Neural progenitor cell (in vitro differentiated cells): ENCODE results near the gene KANSL2. TPM values are rescaled to one million over a fixed set of nuclear protein-coding genes. Genes with fewer than 3 reads are reported as not detected.
A peak's percentile ranks its signal among the peaks of the same experiment; 100 is the strongest.

Experiments used
- DNase-seq: peaks from one replicate; pipeline ENCODE4 v3.0.0-alpha.2; 2016; ENCODE audit warnings: low spot score
- H2AFZ ChIP-seq: fragments of 200-600 bp; sonication (generic); replicated peaks from 2 replicates; pipeline ENCODE4 v1.6.1; 2016; ENCODE audit warnings: antibody characterized with exemption
- H3F3A ChIP-seq: fragments of 200-600 bp; sonication (generic); 2 replicates; pipeline ENCODE4 v1.6.1; 2016; ENCODE audit warnings: antibody characterized with exemption, low read depth
- H3K27ac ChIP-seq: fragments of 200-600 bp; sonication (generic); 2 replicates; pipeline ENCODE4 v1.5.1; 2016; ENCODE audit warnings: mild to moderate bottlenecking
- H3K27me3 ChIP-seq: fragments of 200-600 bp; sonication (generic); 2 replicates; pipeline ENCODE4 v1.6.1; 2016; ENCODE audit warnings: mild to moderate bottlenecking, moderate library complexity
- H3K36me3 ChIP-seq: fragments of 200-600 bp; sonication (generic); 2 replicates; pipeline ENCODE4 v1.5.1; 2016
- H3K4me1 ChIP-seq: fragments of 200-600 bp; sonication (generic); 2 replicates; pipeline ENCODE4 v1.6.1; 2016; ENCODE audit warnings: mixed run types
- H3K4me2 ChIP-seq: fragments of 200-600 bp; sonication (generic); 2 replicates; pipeline ENCODE4 v1.6.1; 2016
- H3K4me3 ChIP-seq: fragments of 200-600 bp; sonication (generic); 2 replicates; pipeline ENCODE4 v1.5.1; 2016
- H3K79me2 ChIP-seq: fragments of 200-600 bp; sonication (generic); 2 replicates; pipeline ENCODE4 v1.6.1; 2016; ENCODE audit warnings: low read depth
- H3K9ac ChIP-seq: fragments of 200-600 bp; sonication (generic); 2 replicates; pipeline ENCODE4 v1.6.1; 2016
- H3K9me3 ChIP-seq: fragments of 200-600 bp; sonication (generic); 2 replicates; pipeline ENCODE4 v1.5.1; 2016; ENCODE audit warnings: low read depth
- H4K20me1 ChIP-seq: fragments of 200-600 bp; sonication (generic); 2 replicates; pipeline ENCODE4 v1.6.1; 2016; ENCODE audit warnings: low read depth
- H3K27ac Mint-ChIP-seq: 3 replicates; pipeline ENCODE4 v1.8.0; 2021; ENCODE audit warnings: mixed read lengths
- H3K27me3 Mint-ChIP-seq: 2 replicates; pipeline ENCODE4 v1.8.0; 2022; ENCODE audit warnings: low read depth, mild to moderate bottlenecking, inconsistent platforms, moderate library complexity, mixed read lengths; ENCODE audit not compliant: insufficient read depth
- H3K36me3 Mint-ChIP-seq: 3 replicates; pipeline ENCODE4 v1.8.0; 2021; ENCODE audit warnings: mixed read lengths
- H3K4me1 Mint-ChIP-seq: 3 replicates; pipeline ENCODE4 v1.8.0; 2021; ENCODE audit warnings: mixed read lengths
- H3K4me3 Mint-ChIP-seq: 3 replicates; pipeline ENCODE4 v1.8.0; 2021; ENCODE audit warnings: mild to moderate bottlenecking, moderate library complexity, mixed read lengths
- H3K9me3 Mint-ChIP-seq: 3 replicates; pipeline ENCODE4 v1.8.0; 2020; ENCODE audit warnings: mixed read lengths
- EZH2 ChIP-seq: fragments of 200-600 bp; sonication (generic); IDR thresholded peaks from 2 replicates; pipeline ENCODE4 v1.6.1; 2017; ENCODE audit warnings: antibody characterized with exemption, mild to moderate bottlenecking, moderate library complexity
- EZH2phosphoT487 ChIP-seq: fragments of 200-600 bp; sonication (generic); IDR thresholded peaks from 2 replicates; pipeline ENCODE4 v1.6.1; 2017; ENCODE audit warnings: antibody characterized with exemption
- total RNA-seq: library from RNA; depleted of rRNA; stranded (reverse); fragments of >200 nt; gene quantifications from 2 replicates; pipeline ENCODE4 v1.2.3, GENCODE V29; 2015; ENCODE audit warnings: low replicate concordance
- TF ChIP-seq, protein P1 (sequence below): fragments of 200-600 bp; sonication (generic); IDR thresholded peaks from 2 replicates; pipeline ENCODE4 v1.5.1; 2017; ENCODE audit warnings: antibody characterized with exemption, mild to moderate bottlenecking

Gene KANSL2
- total RNA-seq, 1 donor from 2014 or later: 82.6 TPM

DNA sequence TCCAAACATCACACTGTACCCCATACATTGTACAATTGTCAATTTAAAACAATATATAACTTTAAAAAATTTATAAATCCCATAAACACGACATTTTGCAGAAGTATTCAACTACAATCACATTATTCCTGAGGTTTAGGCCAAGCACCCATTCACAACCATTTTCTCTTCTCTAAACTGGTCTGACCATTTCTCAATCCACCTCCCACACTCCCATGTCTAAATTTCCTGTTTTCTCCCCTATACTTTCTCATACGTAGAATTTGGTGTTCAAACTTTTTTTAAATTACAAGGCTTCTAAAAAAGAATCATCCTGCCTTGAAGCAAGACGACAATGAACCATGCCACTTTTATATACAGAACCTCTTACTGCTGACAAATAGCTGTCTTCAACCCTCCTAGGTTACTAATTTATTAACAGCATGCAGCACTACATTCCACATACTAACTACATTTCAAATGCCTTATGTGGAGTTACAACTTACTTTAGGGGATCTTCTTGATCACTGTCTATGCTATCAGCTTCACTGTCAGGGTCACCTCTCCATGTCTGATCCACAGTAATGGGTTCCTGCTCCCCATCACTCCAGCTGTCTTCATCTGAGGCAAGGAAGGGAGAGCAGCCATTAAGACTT, 3.4 kb downstream of the KANSL2 start:
- Histone ChIP-seq H4K20me1 (peaks cover 75% of the 10 kb centered on the region), H3K4me1 (peaks cover 24% of the 10 kb centered on the region), H2AFZ (no peak overlapping the region), H3K79me2 (peaks cover 84% of the 10 kb centered on the region), H3K4me3 (peak overlapping the region; percentile 82), H3K27ac (no peak overlapping the region), H3K9ac (no peak overlapping the region), H3K4me2 (peak overlapping the region; percentile 96), H3K9me3 (no peaks in the 10 kb centered on the region), H3K27me3 (peaks cover 10% of the 10 kb centered on the region), H3F3A (no peaks in the 10 kb centered on the region), H3K36me3 (peaks cover 13% of the 10 kb centered on the region)
- no peak for TF ChIP-seq EZH2phosphoT487
- TF ChIP-seq, protein P1, sequence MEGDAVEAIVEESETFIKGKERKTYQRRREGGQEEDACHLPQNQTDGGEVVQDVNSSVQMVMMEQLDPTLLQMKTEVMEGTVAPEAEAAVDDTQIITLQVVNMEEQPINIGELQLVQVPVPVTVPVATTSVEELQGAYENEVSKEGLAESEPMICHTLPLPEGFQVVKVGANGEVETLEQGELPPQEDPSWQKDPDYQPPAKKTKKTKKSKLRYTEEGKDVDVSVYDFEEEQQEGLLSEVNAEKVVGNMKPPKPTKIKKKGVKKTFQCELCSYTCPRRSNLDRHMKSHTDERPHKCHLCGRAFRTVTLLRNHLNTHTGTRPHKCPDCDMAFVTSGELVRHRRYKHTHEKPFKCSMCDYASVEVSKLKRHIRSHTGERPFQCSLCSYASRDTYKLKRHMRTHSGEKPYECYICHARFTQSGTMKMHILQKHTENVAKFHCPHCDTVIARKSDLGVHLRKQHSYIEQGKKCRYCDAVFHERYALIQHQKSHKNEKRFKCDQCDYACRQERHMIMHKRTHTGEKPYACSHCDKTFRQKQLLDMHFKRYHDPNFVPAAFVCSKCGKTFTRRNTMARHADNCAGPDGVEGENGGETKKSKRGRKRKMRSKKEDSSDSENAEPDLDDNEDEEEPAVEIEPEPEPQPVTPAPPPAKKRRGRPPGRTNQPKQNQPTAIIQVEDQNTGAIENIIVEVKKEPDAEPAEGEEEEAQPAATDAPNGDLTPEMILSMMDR: no peak
- TF ChIP-seq EZH2: no peak
- Mint-ChIP-seq H3K4me3 (peak overlapping the region; percentile 78), H3K27ac (no peak overlapping the region), H3K36me3 (peaks cover 29% of the 10 kb centered on the region), H3K4me1 (peaks cover 33% of the 10 kb centered on the region), H3K27me3 (no peaks in the 10 kb centered on the region), H3K9me3 (no peaks in the 10 kb centered on the region)
- no peak for DNase-seq

DNA sequence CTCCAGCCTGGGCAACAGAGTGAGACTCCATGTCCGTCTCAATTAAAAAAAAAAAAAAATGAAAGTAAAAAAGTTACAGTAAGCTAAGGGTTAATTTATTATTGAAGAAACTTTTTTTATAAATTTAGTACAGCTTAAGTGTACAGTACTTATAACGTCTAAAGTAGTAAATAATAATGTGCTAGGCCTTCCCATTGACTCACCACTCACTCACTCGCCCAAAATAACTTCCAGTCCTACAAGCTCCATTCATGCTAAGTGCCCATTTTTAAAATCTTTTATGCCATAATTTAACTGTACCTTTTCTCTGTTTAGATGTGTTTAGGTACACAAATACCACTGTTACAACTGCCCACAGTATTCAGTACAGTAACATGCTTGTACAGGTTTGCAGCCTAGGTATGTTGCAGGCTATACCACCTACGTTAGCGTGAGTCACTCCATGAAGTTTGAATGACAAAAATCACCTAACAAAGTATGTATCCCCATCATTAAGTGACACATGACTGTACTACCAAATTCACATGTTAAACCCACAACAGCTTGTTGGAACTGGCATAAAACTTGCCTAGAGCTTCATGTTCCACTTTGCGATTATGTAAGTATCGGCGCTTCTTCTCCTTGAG, 10.7 kb downstream of the KANSL2 start:
- H3K4me3 Mint-ChIP-seq: no peak overlapping the region
- H3K9me3 Mint-ChIP-seq: no peaks in the 10 kb centered on the region
- no peaks in the 10 kb centered on the region for H3K27me3 ChIP-seq
- no peak overlapping the region for H3K4me3 ChIP-seq
- TF ChIP-seq EZH2phosphoT487 (no peak), EZH2 (no peak)
- TF ChIP-seq, protein P1: no peak
- peaks cover 41% of the 10 kb centered on the region for H3K36me3 ChIP-seq
- no peak overlapping the region for H3K27ac ChIP-seq
- H3K4me1 ChIP-seq: no peaks in the 10 kb centered on the region
- H3K79me2 ChIP-seq: peaks cover 69% of the 10 kb centered on the region
- no peak for DNase-seq
- H3K27ac Mint-ChIP-seq: no peak overlapping the region
- H3K36me3 Mint-ChIP-seq: peaks cover 21% of the 10 kb centered on the region
- peaks cover 62% of the 10 kb centered on the region for H4K20me1 ChIP-seq
- H3F3A ChIP-seq: peaks cover 8% of the 10 kb centered on the region
- H3K27me3 Mint-ChIP-seq: no peaks in the 10 kb centered on the region
- no peaks in the 10 kb centered on the region for H3K4me1 Mint-ChIP-seq
- no peak overlapping the region for H3K4me2 ChIP-seq
- H3K9me3 ChIP-seq: no peaks in the 10 kb centered on the region
- no peak overlapping the region for H2AFZ ChIP-seq
- H3K9ac ChIP-seq: no peak overlapping the region

DNA sequence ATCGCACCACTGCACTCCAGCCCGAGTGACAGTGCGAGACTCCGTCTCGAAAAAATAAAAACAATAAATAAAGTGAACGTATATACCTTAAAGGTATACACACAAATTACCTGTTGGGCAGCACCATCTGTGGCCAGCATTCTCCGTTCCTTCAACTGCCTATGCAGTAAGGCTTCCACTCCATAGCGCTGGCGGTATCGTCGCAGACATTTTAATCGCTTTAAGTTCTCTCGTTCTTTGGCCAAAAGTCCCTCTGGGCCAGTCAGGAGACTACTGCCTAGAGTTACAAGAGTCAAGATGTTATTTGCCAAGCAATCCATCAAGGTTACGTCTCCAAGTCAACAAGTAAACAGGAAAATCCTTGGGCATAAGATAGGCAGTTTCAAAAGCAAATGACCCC, 13.0 kb downstream of the KANSL2 start:
- H3K9ac ChIP-seq: no peak overlapping the region
- H3K27me3 Mint-ChIP-seq: no peaks in the 10 kb centered on the region
- no peak for TF ChIP-seq EZH2
- TF ChIP-seq, protein P1: no peak
- TF ChIP-seq EZH2phosphoT487: no peak

More for the DNA sequence above, 13.0 kb downstream of the KANSL2 start:
- peaks cover 25% of the 10 kb centered on the region for H3K36me3 Mint-ChIP-seq
- H3K36me3 ChIP-seq: peaks cover 46% of the 10 kb centered on the region
- H3K4me1 ChIP-seq: no peaks in the 10 kb centered on the region
- H4K20me1 ChIP-seq: peaks cover 38% of the 10 kb centered on the region
- no peak for DNase-seq
- no peak overlapping the region for H3K4me2 ChIP-seq
- no peak overlapping the region for H3K4me3 ChIP-seq
- H3K4me1 Mint-ChIP-seq: no peaks in the 10 kb centered on the region
- no peak overlapping the region for H3K27ac ChIP-seq
- H3K27ac Mint-ChIP-seq: no peak overlapping the region
- H3K9me3 Mint-ChIP-seq: no peaks in the 10 kb centered on the region
- no peak overlapping the region for H2AFZ ChIP-seq
- peaks cover 8% of the 10 kb centered on the region for H3F3A ChIP-seq
- peaks cover 52% of the 10 kb centered on the region for H3K79me2 ChIP-seq
- no peaks in the 10 kb centered on the region for H3K9me3 ChIP-seq
- H3K4me3 Mint-ChIP-seq: no peak overlapping the region
- no peaks in the 10 kb centered on the region for H3K27me3 ChIP-seq
